ENCODE data around the gene STK32C. TPM values are rescaled to one million over a fixed set of nuclear protein-coding genes. Genes with fewer than 3 reads are reported as not detected.

The STK32C gene
- total and polyA plus RNA-seq, 10 of the 15 experiments (the other 5 are each of a cell fraction or from before 2014, with no cell fraction given) = 1.5 to 18.1 (median 6.4) TPM

GRCh38 chr10:132309471-132309865 lies 1.7 kb upstream of the STK32C start:
- H4K20me1 ChIP-seq (ENCODE audit: control insufficient read depth, insufficient read depth) = no peaks in the 10 kb centered on the region; the same call in 1 of the 2 replicates
- BruUV-seq (replicated peaks) = no TSS peak
- H3K4me2 ChIP-seq (ENCODE audit: control insufficient read depth, insufficient read depth) = no peak overlapping the region
- H3K27me3 ChIP-seq (replicated peaks in 1 of 2; ENCODE audit: control insufficient read depth in 2 of 2, insufficient read depth in 2 of 2, low read length in 1 of 2) = peaks cover 7 to 13% of the 10 kb centered on the region in 2 experiments
- no peak for FAIRE-seq
- no peaks in the 10 kb centered on the region; the same call in 2 of the 3 replicates for H3K9me3 ChIP-seq (replicated peaks; ENCODE audit: control insufficient read depth, insufficient read depth, low read length)
- CTCF ChIA-PET = no interaction called here
- in situ Hi-C loops (cut with MboI) = no loop called here
- no peak for ATAC-seq
- intact Hi-C loops (cut with micrococcal nuclease; ENCODE audit: unreplicated experiment) = no loop called here
- RAD21 ChIA-PET (ENCODE audit: unreplicated experiment) = no interaction called here
- H3K79me2 ChIP-seq (ENCODE audit: control insufficient read depth, insufficient read depth, low read length) = no peaks in the 10 kb centered on the region
- no peak overlapping the region for H2AFZ ChIP-seq (ENCODE audit: control insufficient read depth, low read depth, low read length)
- H3K36me3 ChIP-seq (ENCODE audit: control insufficient read depth in 2 of 2, insufficient read depth in 2 of 2, low read length in 1 of 2) = no peaks in the 10 kb centered on the region
- H3K27ac ChIP-seq (ENCODE audit: control insufficient read depth, insufficient read depth) = no peak overlapping the region
- H3K4me3 ChIP-seq = no peak overlapping the region
- TF ChIP-seq SMARCA5 (IDR thresholded peaks at IDR 0.05) (no peak), ZNF622 (IDR thresholded peaks at IDR 0.05) (no peak), ZNF217 (IDR thresholded peaks at IDR 0.05) (no peak), ZNF384 (IDR thresholded peaks at IDR 0.05; ENCODE audit: borderline replicate concordance, low read depth, low read length) (no peak), ZBTB11 (CRISPR knock-in tag; IDR thresholded peaks at IDR 0.05) (no peak), CBX3 (IDR thresholded peaks at IDR 0.05; ENCODE audit: borderline replicate concordance, low read depth) (no peak), SIX5 (IDR thresholded peaks at IDR 0.05; ENCODE audit: low read depth, low read length, severe bottlenecking) (no peak), NR2F1 (conservative IDR thresholded peaks at IDR 0.05) (no peak), NFIC (IDR thresholded peaks at IDR 0.05; ENCODE audit: low read depth, low read length) (no peak), FOS (IDR thresholded peaks at IDR 0.05; ENCODE audit: borderline replicate concordance, extremely low read depth, insufficient read length) (no peak), CREB1 (IDR thresholded peaks at IDR 0.05; ENCODE audit: low read depth) (no peak), IRF3 (IDR thresholded peaks at IDR 0.05) (no peak), E2F4 (IDR thresholded peaks at IDR 0.05; ENCODE audit: low read depth, low read length) (no peak), NRF1 (conservative IDR thresholded peaks at IDR 0.05; ENCODE audit: low read depth, low read length) (no peak)
- WGBS (ENCODE audit: insufficient coverage, insufficient replicate concordance, low lambda C conversion rate, missing lambda C conversion rate) = 61% methylated on average over 12 of the region's 12 CpGs
- DNase-seq (ENCODE audit: low read depth, low spot score) = no peak
- H3K9ac ChIP-seq (ENCODE audit: control insufficient read depth, insufficient read depth, low read length) = no peak overlapping the region
- SMC1A ChIA-PET (ENCODE audit: uncharacterized antibody, unreplicated experiment) = no interaction called here
- POLR2A ChIA-PET = no interaction called here
- H3K4me1 ChIP-seq (ENCODE audit: control insufficient read depth, insufficient read depth, low read length) = no peaks in the 10 kb centered on the region

Data from GM12878 (cell line).